Measurements from ENCODE around the gene DHX57. TPM values are rescaled to one million over a fixed set of nuclear protein-coding genes. Genes with fewer than 3 reads are reported as not detected.
"Not testable (repeated sequence)": the region's sequence is repeated elsewhere in the genome, so short reads cannot be mapped to it uniquely, and the experiment has no call there.

Gene DHX57
- total and polyA plus RNA-seq, 2 experiments from 2014 or later, result 13.3 to 32.9 TPM

DNA sequence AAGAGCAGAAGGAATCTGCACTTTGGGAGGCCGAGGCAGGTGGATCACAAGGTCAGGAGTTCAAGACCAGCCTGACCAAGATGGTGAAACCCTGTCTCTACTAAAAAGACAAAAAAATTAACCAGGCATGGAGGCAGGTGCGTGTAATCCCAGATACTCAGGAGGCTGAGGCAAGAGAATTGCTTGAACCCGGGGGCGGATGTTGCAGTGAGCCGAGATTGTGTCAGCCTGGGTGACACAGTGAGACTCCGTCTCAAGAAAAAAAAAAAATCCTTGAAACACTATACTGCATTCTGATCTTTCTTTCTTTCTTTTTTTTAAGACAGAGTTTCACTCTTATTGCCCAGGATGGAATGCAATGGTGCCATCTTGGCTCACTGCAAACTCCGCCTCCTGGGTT is 80.7 kb downstream of the DHX57 start:
- not testable (repeated sequence) for H3K4me1 ChIP-seq (ENCODE audit: insufficient read depth); H3K27ac Mint-ChIP-seq

GRCh38 chr2:38794235-38794946 is 81.3 kb downstream of the DHX57 start:
- no peaks in the 10 kb centered on the region for H3K4me1 ChIP-seq (ENCODE audit: insufficient read depth)
- ATAC-seq (no peak), DNase-seq (ENCODE audit: low spot score) (no peak)
- no peak overlapping the region for H3K4me2 ChIP-seq
- Mint-ChIP-seq H3K27me3 (ENCODE audit: insufficient read depth, low read depth, poor library complexity) (no peaks in the 10 kb centered on the region), H3K4me1 (no peaks in the 10 kb centered on the region), H3K36me3 (ENCODE audit: low read depth) (no peaks in the 10 kb centered on the region), H3K4me3 (no peak overlapping the region), H3K9me3 (no peaks in the 10 kb centered on the region), H3K27ac (no peak overlapping the region)
- no peaks in the 10 kb centered on the region for H3K79me2 ChIP-seq (replicated peaks; ENCODE audit: insufficient read depth)
- H4K20me1 ChIP-seq (replicated peaks; ENCODE audit: insufficient read depth), result no peaks in the 10 kb centered on the region
- H3K4me3 ChIP-seq, result no peak overlapping the region
- no peak overlapping the region for H3K27ac ChIP-seq (ENCODE audit: low read depth)
- no peak overlapping the region for H2AFZ ChIP-seq
- no peaks in the 10 kb centered on the region for H3F3A ChIP-seq (replicated peaks; ENCODE audit: low read depth)
- no peaks in the 10 kb centered on the region for H3K9me2 ChIP-seq (ENCODE audit: insufficient read depth)
- no peaks in the 10 kb centered on the region for H3K27me3 ChIP-seq (ENCODE audit: insufficient read depth)
- no peaks in the 10 kb centered on the region for H3K36me3 ChIP-seq (ENCODE audit: insufficient read depth)
- TF ChIP-seq EZH2 (IDR thresholded peaks at IDR 0.05; ENCODE audit: low read depth, unreplicated experiment) (no peak), NANOG (IDR thresholded peaks at IDR 0.05; ENCODE audit: borderline replicate concordance) (no peak), CREB1 (CRISPR knock-in tag; IDR thresholded peaks at IDR 0.05; ENCODE audit: low read depth) (no peak), POLR2AphosphoS5 (IDR thresholded peaks at IDR 0.05; ENCODE audit: low read depth) (no peak), STAT1 (IDR thresholded peaks at IDR 0.05; ENCODE audit: unreplicated experiment) (no peak), JUNB (IDR thresholded peaks at IDR 0.05; ENCODE audit: unreplicated experiment) (no peak), ZNF331 (CRISPR knock-in tag; IDR thresholded peaks at IDR 0.05; ENCODE audit: low read depth) (no peak), REST (IDR thresholded peaks at IDR 0.05; ENCODE audit: unreplicated experiment) (no peak), CTCF (conservative IDR thresholded peaks at IDR 0.05; ENCODE audit: low read depth in 2 of 2) (no peak), EZH2phosphoT487 (IDR thresholded peaks at IDR 0.05; ENCODE audit: unreplicated experiment) (no peak)
- TF ChIP-seq, protein P1, sequence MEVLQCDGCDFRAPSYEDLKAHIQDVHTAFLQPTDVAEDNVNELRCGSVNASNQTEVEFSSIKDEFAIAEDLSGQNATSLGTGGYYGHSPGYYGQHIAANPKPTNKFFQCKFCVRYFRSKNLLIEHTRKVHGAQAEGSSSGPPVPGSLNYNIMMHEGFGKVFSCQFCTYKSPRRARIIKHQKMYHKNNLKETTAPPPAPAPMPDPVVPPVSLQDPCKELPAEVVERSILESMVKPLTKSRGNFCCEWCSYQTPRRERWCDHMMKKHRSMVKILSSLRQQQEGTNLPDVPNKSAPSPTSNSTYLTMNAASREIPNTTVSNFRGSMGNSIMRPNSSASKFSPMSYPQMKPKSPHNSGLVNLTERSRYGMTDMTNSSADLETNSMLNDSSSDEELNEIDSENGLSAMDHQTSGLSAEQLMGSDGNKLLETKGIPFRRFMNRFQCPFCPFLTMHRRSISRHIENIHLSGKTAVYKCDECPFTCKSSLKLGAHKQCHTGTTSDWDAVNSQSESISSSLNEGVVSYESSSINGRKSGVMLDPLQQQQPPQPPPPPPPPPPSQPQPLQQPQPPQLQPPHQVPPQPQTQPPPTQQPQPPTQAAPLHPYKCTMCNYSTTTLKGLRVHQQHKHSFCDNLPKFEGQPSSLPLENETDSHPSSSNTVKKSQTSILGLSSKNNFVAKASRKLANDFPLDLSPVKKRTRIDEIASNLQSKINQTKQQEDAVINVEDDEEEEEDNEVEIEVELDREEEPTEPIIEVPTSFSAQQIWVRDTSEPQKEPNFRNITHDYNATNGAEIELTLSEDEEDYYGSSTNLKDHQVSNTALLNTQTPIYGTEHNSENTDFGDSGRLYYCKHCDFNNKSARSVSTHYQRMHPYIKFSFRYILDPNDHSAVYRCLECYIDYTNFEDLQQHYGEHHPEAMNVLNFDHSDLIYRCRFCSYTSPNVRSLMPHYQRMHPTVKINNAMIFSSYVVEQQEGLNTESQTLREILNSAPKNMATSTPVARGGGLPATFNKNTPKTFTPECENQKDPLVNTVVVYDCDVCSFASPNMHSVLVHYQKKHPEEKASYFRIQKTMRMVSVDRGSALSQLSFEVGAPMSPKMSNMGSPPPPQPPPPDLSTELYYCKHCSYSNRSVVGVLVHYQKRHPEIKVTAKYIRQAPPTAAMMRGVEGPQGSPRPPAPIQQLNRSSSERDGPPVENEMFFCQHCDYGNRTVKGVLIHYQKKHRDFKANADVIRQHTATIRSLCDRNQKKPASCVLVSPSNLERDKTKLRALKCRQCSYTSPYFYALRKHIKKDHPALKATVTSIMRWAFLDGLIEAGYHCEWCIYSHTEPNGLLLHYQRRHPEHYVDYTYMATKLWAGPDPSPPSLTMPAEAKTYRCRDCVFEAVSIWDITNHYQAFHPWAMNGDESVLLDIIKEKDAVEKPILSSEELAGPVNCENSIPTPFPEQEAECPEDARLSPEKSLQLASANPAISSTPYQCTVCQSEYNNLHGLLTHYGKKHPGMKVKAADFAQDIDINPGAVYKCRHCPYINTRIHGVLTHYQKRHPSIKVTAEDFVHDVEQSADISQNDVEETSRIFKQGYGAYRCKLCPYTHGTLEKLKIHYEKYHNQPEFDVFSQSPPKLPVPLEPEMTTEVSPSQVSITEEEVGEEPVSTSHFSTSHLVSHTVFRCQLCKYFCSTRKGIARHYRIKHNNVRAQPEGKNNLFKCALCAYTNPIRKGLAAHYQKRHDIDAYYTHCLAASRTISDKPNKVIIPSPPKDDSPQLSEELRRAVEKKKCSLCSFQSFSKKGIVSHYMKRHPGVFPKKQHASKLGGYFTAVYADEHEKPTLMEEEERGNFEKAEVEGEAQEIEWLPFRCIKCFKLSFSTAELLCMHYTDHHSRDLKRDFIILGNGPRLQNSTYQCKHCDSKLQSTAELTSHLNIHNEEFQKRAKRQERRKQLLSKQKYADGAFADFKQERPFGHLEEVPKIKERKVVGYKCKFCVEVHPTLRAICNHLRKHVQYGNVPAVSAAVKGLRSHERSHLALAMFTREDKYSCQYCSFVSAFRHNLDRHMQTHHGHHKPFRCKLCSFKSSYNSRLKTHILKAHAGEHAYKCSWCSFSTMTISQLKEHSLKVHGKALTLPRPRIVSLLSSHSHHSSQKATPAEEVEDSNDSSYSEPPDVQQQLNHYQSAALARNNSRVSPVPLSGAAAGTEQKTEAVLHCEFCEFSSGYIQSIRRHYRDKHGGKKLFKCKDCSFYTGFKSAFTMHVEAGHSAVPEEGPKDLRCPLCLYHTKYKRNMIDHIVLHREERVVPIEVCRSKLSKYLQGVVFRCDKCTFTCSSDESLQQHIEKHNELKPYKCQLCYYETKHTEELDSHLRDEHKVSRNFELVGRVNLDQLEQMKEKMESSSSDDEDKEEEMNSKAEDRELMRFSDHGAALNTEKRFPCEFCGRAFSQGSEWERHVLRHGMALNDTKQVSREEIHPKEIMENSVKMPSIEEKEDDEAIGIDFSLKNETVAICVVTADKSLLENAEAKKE (CRISPR knock-in tag; IDR thresholded peaks at IDR 0.05), result no peak

More for the DNA sequence above, 80.7 kb downstream of the DHX57 start:
- not testable (repeated sequence) for H3K36me3 ChIP-seq (ENCODE audit: insufficient read depth); H2AFZ ChIP-seq; H3K4me2 ChIP-seq; ATAC-seq; H4K20me1 ChIP-seq (replicated peaks; ENCODE audit: insufficient read depth); H3K4me3 Mint-ChIP-seq; H3K9me3 Mint-ChIP-seq; H3K79me2 ChIP-seq (replicated peaks; ENCODE audit: insufficient read depth); H3K9me2 ChIP-seq (ENCODE audit: insufficient read depth); H3K36me3 Mint-ChIP-seq (ENCODE audit: low read depth); H3K27ac ChIP-seq (ENCODE audit: low read depth); H3K4me3 ChIP-seq; H3K27me3 ChIP-seq (ENCODE audit: insufficient read depth); DNase-seq (ENCODE audit: low spot score); H3K27me3 Mint-ChIP-seq (ENCODE audit: insufficient read depth, low read depth, poor library complexity); H3K4me1 Mint-ChIP-seq; H3F3A ChIP-seq (replicated peaks; ENCODE audit: low read depth)

All from GM23338 (cell line).